Parathyroid adenoma (tissue), 2 donors: ENCODE results near the gene DAPK1.

ENCODE experiments used
- H2AFZ ChIP-seq: fragments of 300-600 bp; sonication (generic); one replicate; pipeline ENCODE4 v1.7.0; 2017; ENCODE audit warnings: antibody characterized with exemption, mild to moderate bottlenecking
- H3K27ac ChIP-seq: fragments of 300-600 bp; sonication (generic); one replicate; pipeline ENCODE4 v1.7.0; 2017
- H3K27me3 ChIP-seq: fragments of 300-600 bp; sonication (generic); one replicate; pipeline ENCODE4 v1.7.0; 2017; ENCODE audit warnings: low read length; ENCODE audit not compliant: control insufficient read depth, insufficient read depth
- H3K36me3 ChIP-seq: fragments of 300-600 bp; sonication (generic); one replicate; pipeline ENCODE4 v1.7.0; 2017; ENCODE audit warnings: low read length; ENCODE audit not compliant: control insufficient read depth, insufficient read depth
- H3K4me1 ChIP-seq: fragments of 300-600 bp; sonication (generic); one replicate; pipeline ENCODE4 v1.7.0; 2017; ENCODE audit warnings: control low read depth
- H3K4me2 ChIP-seq: fragments of 300-600 bp; sonication (generic); one replicate; pipeline ENCODE4 v1.7.0; 2017; ENCODE audit warnings: low read length
- H3K4me3 ChIP-seq: fragments of 300-600 bp; sonication (generic); one replicate; pipeline ENCODE4 v1.7.0; 2017; ENCODE audit warnings: low read depth, low read length
- H3K79me2 ChIP-seq: fragments of 300-600 bp; sonication (generic); one replicate; pipeline ENCODE4 v1.7.0; 2017; ENCODE audit warnings: control low read depth
- H3K9ac ChIP-seq: fragments of 300-600 bp; sonication (generic); one replicate; pipeline ENCODE4 v1.7.0; 2017; ENCODE audit warnings: mild to moderate bottlenecking
- H3K9me3 ChIP-seq: fragments of 300-600 bp; sonication (generic); one replicate; pipeline ENCODE4 v1.7.0; 2017; ENCODE audit warnings: low read length; ENCODE audit not compliant: control insufficient read depth
- TF ChIP-seq, protein P1 (sequence below): fragments of 300-600 bp; sonication (generic); IDR thresholded peaks from one replicate; pipeline ENCODE4 v1.7.0; 2017; ENCODE audit warnings: antibody characterized with exemption, mild to moderate bottlenecking
- donor health status: primary hyperparathyroidism.

The DAPK1 gene

DNA sequence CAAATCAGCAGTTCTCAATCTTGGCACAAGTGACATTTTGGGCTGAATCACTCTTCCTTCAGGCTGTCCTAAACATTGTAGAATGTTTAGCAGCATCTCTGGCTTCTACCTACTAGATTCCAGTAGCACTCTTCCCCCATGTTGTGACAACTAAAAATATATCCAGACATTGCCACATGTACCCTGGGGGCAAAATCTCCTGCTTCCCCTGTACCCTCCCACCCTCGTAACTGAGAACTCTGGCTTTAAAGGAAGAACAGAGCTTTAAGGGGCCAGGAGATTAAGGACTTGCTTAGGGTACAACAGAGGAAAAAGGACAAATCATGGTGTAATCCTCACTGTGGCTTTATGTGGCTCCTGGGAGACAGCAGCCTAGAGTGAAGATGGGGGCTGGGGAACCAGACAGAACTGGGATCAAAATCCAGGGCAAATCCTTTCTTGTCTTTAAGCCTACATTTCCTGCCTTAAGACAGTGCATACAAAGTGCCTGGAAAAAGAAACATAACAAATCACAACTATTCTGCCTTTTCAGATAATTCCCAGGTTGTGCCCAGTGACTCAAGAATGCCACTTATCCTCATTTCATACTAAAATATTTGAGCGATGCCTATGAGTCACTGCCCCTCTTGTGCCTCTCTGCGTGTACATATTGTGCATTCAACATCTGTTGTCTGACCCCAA, 109.3 kb downstream of the DAPK1 start:
- TF ChIP-seq, protein P1, sequence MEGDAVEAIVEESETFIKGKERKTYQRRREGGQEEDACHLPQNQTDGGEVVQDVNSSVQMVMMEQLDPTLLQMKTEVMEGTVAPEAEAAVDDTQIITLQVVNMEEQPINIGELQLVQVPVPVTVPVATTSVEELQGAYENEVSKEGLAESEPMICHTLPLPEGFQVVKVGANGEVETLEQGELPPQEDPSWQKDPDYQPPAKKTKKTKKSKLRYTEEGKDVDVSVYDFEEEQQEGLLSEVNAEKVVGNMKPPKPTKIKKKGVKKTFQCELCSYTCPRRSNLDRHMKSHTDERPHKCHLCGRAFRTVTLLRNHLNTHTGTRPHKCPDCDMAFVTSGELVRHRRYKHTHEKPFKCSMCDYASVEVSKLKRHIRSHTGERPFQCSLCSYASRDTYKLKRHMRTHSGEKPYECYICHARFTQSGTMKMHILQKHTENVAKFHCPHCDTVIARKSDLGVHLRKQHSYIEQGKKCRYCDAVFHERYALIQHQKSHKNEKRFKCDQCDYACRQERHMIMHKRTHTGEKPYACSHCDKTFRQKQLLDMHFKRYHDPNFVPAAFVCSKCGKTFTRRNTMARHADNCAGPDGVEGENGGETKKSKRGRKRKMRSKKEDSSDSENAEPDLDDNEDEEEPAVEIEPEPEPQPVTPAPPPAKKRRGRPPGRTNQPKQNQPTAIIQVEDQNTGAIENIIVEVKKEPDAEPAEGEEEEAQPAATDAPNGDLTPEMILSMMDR = no peak
- Histone ChIP-seq H3K4me3 (no peak overlapping the region), H3K36me3 (no peaks in the 10 kb centered on the region), H2AFZ (no peak overlapping the region), H3K4me2 (no peak overlapping the region), H3K27me3 (no peaks in the 10 kb centered on the region), H3K27ac (no peak overlapping the region), H3K79me2 (no peaks in the 10 kb centered on the region), H3K4me1 (no peaks in the 10 kb centered on the region), H3K9ac (no peak overlapping the region), H3K9me3 (no peaks in the 10 kb centered on the region)

DNA sequence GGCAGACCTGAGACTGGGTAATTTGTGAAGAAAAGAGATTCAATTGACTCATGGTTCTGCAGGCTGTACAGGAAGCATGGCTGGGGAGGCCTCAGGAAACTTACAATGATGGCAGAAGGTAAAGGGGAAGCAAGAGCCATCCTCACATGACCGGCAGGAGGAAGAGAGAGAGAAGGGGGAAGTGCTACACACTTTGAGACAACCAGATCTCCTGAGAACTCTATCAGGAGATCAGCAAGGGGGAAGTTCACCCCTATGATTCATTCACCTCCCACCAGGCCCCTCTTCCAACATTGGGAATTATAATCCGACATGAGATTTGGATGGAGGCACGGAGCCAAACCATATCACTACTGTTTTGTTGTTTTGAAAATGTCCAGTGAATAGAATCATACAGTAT, 110.2 kb downstream of the DAPK1 start:
- Histone ChIP-seq H3K4me2 (no peak overlapping the region), H3K9me3 (no peaks in the 10 kb centered on the region), H3K4me3 (no peak overlapping the region), H2AFZ (no peak overlapping the region), H3K4me1 (no peaks in the 10 kb centered on the region), H3K36me3 (no peaks in the 10 kb centered on the region), H3K27me3 (no peaks in the 10 kb centered on the region), H3K27ac (no peak overlapping the region), H3K9ac (no peak overlapping the region), H3K79me2 (no peaks in the 10 kb centered on the region)
- TF ChIP-seq, protein P1 = no peak

DNA sequence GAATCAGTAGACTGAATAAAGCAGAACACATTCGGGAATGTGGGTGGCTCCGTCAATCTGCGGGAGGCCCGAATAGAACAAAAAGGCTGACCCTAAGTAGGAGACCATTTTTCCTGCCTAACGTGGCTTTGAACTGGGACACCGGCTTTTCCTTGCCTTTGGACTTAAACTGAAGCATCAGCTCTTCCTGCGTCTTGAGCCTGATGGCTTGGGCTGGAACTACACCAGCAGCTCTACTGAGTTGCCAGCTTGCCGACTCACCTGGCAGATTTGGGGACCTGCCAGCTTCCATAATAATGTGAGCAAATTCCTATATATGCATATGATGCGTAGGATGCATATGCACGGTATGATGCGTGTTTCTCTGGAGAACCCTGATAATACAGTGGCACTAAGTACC, 111.3 kb downstream of the DAPK1 start:
- no peaks in the 10 kb centered on the region for H3K27me3 ChIP-seq
- no peak overlapping the region for H3K9ac ChIP-seq
- no peaks in the 10 kb centered on the region for H3K9me3 ChIP-seq
- H2AFZ ChIP-seq = no peak overlapping the region
- H3K4me1 ChIP-seq = no peaks in the 10 kb centered on the region
- H3K36me3 ChIP-seq = no peaks in the 10 kb centered on the region
- no peak overlapping the region for H3K4me3 ChIP-seq
- no peaks in the 10 kb centered on the region for H3K79me2 ChIP-seq
- H3K4me2 ChIP-seq = no peak overlapping the region
- no peak overlapping the region for H3K27ac ChIP-seq
- TF ChIP-seq, protein P1 = no peak

DNA sequence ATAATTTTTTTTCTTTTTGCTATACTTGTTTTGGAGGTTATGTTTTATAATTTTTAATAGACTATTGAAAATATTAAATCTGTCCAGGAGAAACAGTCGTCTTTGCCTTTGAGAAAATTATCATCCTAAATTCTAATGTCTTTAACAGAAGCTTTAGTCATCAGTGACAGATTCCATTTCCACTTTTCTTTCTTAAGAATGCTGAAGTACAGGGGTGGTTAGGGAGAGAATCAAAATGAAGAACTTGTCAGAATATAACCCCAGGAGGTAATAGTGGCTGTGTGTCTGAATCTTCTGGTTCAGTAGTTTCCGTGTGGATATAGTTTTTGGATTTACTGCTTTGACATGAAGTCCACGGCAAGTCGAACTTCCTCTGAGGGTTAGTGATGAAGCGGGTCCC, 111.8 kb downstream of the DAPK1 start:
- Histone ChIP-seq H3K36me3 (no peaks in the 10 kb centered on the region), H3K9ac (no peak overlapping the region), H3K27me3 (no peaks in the 10 kb centered on the region), H3K27ac (no peak overlapping the region), H3K9me3 (no peaks in the 10 kb centered on the region), H3K4me2 (no peak overlapping the region), H2AFZ (no peak overlapping the region), H3K79me2 (no peaks in the 10 kb centered on the region), H3K4me1 (no peaks in the 10 kb centered on the region), H3K4me3 (no peak overlapping the region)
- TF ChIP-seq, protein P1 = no peak
